Measurements from ENCODE around the gene FSD1L.

Gene FSD1L

GRCh38 chr9:105479846-105480245, 32.0 kb downstream of the FSD1L start:
- no peak for DNase-seq (ENCODE audit: low read depth)
- H3K4me3 ChIP-seq (ENCODE audit: low read length) = no peak overlapping the region
- TF ChIP-seq CTCF (conservative IDR thresholded peaks at IDR 0.05; ENCODE audit: low read depth, low read length) = no peak

GRCh38 chr9:105483618-105484017, 35.8 kb downstream of the FSD1L start:
- no peak for DNase-seq (ENCODE audit: low read depth)
- no peak overlapping the region for H3K4me3 ChIP-seq (ENCODE audit: low read length)
- no peak for TF ChIP-seq CTCF (conservative IDR thresholded peaks at IDR 0.05; ENCODE audit: low read depth, low read length)

DNA sequence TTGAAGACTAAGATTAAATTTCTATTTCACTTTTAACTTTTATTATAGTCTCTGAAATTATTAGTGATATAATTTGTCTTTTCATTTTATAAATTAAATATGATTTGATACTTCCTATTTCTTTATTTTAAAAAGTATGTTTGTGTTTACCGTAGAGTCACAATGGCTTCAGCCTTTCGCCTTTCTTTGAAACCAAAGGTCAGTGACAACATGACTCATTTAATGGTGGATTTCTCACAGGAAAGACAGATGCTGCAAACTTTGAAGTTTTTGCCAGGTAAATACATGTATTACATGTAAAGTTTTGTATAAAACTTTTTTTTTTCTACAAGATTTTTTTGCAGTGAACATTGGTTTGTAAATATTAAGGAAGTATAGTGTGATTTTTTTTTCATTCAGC, 36.4 kb downstream of the FSD1L start:
- no peak for TF ChIP-seq CTCF (conservative IDR thresholded peaks at IDR 0.05; ENCODE audit: low read depth, low read length)
- no peak for DNase-seq (ENCODE audit: low read depth)
- no peak overlapping the region for H3K4me3 ChIP-seq (ENCODE audit: low read length)

- DNase-seq (ENCODE audit: low read depth) = no peak
- TF ChIP-seq CTCF (conservative IDR thresholded peaks at IDR 0.05; ENCODE audit: low read depth, low read length) = no peak
These were observed 37.3 kb downstream of the FSD1L start for GRCh38 chr9:105485131-105485530.

DNA sequence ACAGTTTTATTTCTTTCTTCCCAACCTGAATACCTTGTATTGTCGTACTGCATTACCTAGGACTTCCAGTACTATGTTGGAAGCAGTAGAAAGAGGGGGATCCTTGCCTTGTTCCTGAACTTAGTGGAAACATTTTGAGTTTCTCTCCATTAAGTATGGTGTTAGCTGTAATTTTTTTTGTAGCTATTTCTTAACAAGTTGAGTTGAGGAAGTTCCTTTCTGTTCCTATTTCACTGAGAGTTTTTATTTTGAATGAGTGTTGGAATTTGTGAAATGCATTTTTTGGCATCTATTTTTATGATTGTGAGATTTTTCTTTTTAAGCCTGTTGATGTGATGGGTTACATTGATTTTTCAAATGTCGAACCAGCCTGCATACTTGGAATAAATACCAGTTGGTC, 49.0 kb downstream of the FSD1L start:
- no peak for DNase-seq (ENCODE audit: low read depth)
- TF ChIP-seq CTCF (conservative IDR thresholded peaks at IDR 0.05; ENCODE audit: low read depth, low read length) = no peak

More at GRCh38 chr9:105485131-105485530, 37.3 kb downstream of the FSD1L start:
- no peak overlapping the region for H3K4me3 ChIP-seq (ENCODE audit: low read length)

DNA sequence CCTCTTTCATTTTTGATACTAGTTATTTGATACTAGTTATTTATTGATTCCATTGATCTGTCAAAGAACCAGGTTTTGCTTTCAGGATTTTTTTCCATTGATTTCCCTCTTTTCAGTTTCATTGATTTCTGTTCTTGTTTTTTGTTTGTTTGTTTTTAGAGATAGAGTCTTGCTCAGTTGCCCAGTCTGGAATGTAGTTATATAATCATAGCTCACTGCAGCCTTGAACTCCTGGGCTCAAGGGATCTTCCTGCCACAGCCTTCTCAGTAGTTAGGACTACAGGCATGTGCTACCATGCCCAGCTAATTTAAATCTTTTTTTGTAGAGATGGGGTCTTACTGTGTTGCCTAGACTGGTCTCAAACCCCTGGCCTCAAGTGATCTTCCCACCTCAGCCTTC, 49.9 kb downstream of the FSD1L start:
- H3K4me3 ChIP-seq (ENCODE audit: low read length) = no peak overlapping the region
- no peak for TF ChIP-seq CTCF (conservative IDR thresholded peaks at IDR 0.05; ENCODE audit: low read depth, low read length)
- DNase-seq (ENCODE audit: low read depth) = no peak

More for the DNA sequence above, 49.0 kb downstream of the FSD1L start:
- H3K4me3 ChIP-seq (ENCODE audit: low read length) = no peak overlapping the region

DNA sequence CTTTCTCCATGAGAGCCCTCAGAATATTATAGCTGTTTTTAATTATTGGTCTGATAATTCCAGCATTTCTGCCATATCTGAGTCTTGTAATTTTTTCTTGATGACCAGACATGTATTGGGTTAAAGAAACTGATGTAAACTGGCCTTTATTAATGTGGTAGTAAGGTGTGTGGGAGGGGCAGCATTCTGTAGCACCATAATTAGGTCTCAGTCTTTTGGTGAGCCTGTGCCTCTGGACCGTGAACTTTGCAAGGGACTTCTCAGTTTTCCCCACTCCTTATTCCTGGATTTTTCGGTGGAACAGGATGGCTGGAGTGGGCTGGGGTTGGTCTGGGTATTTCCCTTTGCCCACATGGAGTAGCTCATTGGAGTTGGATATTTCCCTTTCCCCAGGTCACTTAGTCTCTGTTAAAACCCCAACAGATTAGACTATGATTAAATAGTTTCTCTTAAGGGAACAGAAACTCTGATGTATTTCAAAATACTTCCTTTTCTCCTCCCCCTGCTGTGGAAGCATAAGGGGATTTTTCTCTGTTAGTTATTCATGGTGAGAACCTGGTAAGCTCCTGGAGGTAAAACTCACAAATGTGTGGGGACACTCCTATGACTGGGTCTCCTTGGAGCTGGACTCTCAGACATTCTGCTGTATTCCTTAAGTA, 52.4 kb downstream of the FSD1L start:
- no peak for DNase-seq (ENCODE audit: low read depth)
- TF ChIP-seq CTCF (conservative IDR thresholded peaks at IDR 0.05; ENCODE audit: low read depth, low read length) = no peak
- no peak overlapping the region for H3K4me3 ChIP-seq (ENCODE audit: low read length)
